Fibroblast of skin of abdomen (primary cell): ENCODE measurements around the gene IL21.

Experiments used
- DNase-seq: peaks from one replicate; pipeline ENCODE4 v3.0.0-alpha.2; 2013

IL21 gene

DNA sequence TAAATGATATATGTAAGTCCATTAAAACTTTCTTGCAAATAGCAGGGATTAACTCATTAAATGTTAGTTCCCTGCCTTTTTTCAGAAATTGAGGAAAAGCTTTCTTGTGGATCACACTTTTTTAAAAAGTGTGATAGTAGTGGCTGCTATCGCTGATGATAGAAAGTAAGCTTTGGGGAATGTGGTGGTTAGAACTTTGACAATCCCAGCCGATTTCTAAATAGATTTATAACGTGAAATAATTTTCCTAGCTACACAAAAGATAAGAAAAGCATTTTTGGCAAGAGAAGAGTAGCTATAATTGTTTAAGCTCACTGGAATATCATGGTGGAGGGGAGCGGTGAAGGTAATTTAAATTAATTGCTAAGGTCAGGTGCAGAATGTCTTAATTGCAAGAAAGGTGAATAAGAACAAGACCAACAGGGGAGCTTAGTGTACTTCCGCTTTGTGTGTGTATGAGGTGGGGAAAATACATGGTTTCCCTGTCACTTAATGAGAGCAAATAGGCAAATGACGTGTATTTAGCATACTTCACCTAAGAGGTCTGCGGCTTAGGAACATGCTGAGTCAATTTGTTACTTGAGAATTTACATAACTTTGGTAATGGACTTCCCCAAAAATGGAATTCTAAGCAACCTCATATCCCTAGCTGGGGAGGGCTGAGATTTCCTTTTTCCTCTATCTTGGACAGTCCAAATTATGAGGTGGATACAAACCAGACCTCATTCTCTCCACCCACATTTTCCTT, 11.7 kb upstream of the IL21 start:
- DNase-seq: peak; percentile 38

DNA sequence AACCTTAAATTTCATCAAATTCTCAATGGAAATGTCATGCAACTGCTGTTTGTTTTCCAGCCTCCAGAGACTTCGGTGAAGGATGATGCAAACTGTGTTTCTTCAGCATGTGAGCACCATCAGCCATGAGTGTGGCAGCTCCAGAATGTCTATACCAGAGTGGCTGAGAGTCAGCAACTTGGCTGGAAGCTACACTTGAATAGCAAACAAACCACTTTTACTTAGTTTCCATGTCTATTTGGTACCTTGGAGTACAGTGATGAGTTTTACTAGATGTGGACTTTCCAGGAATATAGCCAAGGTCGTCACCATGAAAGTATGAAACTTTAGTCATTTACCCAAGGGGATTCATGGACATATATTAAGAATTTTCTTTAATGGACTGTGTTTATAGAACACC, 4.3 kb upstream of the IL21 start:
- DNase-seq: no peak

DNA sequence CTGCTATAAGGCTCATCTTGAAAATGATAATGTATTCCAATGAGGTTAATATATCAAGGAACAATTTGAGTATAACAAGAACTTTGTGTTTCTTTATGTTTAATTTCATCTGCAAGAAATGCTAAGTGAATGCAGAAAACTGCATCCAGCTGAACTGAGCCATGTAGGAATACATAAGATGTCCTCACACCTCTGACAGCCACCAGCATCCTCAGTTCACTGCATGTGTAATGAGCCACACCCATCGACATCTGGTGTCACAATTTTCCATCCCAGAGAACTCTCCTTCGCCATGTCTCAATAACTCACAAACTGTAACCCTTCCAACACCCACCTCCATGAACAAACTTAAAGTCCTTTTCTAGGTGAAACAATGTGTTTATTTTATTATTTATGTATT, 3.3 kb upstream of the IL21 start:
- no peak for DNase-seq

DNA sequence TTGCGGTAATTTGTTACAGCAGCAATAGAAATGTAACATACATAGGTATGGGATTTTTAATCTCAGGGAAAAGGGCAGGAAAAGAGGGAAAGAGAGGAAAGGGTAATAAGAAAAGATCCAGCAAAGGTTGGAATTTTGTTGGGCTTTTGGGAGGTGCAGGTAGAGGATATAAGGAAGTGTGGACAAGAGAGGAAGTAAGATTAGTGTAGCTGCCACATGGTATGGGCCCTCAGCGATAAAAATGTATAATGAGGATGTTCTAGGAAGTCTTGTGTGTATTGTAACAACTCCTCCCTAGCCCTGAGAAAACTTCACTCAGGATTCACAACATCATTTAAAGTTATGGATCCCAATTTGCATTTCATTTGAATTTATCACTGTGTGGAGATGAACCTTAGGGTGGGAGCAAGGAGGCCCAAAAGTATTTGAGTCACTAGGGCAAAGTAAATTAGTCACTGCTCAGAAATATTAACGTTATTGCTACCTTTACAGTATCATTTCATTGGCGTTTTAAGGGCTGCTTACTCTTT, 2.8 kb upstream of the IL21 start:
- no peak for DNase-seq

DNA sequence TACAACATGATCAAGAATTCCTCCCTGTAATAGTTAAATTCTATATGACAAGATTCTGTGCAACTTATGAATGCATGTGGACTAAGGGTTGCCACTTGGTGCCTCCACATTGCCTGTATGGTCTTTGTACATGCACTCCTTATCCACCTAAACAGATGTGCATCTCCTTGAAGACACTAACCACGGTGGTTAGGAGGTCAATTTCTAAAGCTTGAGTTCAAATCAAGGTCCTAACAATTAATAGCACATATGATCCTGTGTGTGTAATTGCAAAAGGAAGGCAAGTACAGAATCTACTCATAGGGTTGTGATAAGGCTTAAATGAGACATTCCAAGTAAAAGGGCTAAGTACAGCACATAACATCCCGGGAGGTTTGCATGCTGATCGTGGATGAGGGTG, 1.5 kb upstream of the IL21 start:
- DNase-seq: no peak

- no peak for DNase-seq
These were observed 1.3 kb downstream of the IL21 start for GRCh38 chr4:122619611-122620010.

DNA sequence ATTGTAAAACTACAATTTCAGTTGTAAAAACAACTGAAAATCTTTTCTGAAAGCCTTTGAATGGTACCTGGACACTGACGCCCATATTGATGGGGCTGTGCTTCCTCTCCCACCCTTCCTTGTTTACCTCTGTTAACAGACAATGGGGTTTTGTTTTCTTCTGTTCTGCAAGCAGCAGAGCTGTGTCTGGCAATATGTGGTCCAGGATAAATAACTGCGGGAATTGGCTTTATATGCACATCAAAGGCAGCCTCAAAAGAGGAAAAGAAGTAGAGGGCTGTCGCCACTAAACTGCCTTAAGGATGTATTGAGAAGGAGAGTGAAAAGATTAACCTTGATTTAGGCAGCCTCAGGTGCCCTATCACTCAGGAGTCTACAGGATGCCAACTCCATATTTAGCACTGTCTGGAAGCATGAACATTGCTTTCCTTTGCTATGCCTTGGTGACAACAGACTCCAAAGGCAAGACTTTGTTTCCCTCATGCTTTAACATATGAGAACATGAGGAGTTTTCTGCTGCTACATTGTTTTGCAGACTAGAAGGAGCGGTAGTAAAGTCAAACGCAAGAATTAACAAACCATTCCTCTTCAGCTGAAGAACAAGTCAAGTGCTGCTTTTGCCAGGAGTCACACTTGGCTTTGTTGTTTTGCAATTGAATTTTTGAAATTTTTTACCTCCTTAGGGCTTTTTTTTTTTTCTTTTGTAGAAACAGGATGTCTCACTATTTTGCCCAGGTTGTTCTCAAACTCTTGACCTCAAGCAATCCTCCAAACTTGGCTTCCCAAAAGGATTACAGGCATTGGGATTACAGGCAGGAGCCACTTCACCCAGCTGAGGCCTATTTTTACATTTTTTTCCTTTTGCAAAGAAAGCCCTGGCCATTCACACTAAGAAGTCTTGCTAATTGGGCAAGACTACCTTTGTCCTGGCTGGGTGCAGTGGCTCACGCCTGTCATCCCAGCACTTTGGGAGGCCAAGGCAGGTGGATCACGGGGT, 3.0 kb downstream of the IL21 start:
- DNase-seq: peak; percentile 2

DNA sequence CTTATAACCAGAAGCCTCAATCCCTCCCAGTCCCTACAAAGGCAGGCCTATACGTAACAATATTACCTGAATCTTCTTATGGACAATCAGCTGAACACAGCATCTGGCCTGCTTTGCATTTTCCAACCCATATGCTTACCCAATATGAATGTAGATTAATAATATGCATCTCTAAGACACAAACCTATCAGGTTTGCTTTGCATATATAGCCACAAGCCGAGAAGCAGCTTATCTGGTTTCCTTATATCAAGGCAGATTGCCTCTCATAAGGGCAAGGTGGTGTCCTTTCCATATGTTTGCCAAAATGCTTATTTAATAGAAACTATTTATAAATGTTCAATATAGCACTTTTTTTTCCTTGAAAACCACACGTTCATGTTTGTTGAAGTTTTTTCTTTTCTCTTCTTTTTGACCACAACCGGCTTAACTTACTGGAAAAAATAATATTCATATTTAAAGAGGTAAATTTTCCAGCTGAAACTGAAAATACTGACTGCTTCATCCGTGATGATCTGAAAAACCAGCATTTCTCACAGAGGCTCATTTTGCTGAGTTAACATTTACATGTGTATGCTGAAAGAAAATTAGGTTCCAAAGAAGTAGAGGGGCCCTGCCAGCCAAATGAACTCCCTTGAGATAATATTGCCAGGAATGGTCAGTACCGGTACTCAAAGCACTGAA, 3.8 kb downstream of the IL21 start:
- DNase-seq: no peak

- DNase-seq: no peak
These were observed 6.2 kb downstream of the IL21 start for GRCh38 chr4:122614621-122615020.

- DNase-seq: no peak
These were observed 8.3 kb downstream of the IL21 start for GRCh38 chr4:122612540-122612939.

DNA sequence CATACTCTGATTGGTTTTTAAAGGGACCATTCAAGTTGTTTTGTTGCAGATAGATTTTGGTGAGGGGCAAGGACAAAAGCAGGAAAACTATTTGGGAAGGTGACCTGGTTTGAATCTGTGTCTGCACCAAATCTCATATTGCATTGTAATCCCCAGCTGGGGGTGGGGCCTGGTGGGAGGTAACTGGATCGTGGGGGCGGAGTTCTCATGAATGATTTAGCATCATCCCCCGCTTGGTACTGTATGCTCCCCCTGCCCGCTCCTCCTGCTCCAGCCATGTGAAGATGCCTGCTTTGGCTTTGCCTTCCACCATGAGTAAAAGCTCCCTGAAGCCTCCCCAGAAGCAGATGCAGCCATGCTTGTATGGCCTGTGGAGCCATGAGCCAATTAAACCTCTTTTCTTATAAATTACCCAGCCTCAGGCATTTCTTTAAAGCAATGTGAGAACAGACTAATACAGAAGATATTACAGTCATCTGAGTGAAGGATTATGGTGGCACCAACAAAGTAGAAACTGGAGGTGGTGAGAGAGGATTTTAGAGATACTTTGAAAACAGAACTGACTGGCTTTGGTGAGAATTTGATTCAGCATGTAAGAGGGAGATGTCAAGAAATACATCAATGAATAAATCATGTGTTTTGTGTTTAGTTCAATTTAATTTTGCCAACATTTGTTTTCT, 14.4 kb downstream of the IL21 start:
- no peak for DNase-seq

GRCh38 chr4:122604146-122604545, 16.7 kb downstream of the IL21 start:
- DNase-seq: no peak

DNA sequence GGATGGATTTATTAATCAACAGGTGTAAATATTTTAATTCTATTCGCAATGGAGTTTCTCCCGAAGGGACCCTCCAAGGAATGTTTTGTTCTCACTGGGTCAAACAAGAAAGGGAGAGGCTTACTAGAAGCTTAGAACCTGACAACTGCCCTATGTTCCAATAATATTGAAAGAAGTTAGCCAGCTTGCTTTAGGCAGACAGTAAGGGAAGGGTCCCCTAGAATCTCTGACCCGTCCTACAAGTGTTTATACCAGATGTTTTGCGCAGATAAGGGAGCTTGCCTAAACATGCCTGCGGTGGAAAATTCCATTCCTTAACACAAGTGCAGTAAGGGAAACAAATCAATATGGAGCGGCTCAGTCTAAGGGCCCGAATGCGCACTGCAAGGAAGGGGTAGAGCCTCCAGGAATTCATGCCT, 17.7 kb downstream of the IL21 start:
- no peak for DNase-seq

DNA sequence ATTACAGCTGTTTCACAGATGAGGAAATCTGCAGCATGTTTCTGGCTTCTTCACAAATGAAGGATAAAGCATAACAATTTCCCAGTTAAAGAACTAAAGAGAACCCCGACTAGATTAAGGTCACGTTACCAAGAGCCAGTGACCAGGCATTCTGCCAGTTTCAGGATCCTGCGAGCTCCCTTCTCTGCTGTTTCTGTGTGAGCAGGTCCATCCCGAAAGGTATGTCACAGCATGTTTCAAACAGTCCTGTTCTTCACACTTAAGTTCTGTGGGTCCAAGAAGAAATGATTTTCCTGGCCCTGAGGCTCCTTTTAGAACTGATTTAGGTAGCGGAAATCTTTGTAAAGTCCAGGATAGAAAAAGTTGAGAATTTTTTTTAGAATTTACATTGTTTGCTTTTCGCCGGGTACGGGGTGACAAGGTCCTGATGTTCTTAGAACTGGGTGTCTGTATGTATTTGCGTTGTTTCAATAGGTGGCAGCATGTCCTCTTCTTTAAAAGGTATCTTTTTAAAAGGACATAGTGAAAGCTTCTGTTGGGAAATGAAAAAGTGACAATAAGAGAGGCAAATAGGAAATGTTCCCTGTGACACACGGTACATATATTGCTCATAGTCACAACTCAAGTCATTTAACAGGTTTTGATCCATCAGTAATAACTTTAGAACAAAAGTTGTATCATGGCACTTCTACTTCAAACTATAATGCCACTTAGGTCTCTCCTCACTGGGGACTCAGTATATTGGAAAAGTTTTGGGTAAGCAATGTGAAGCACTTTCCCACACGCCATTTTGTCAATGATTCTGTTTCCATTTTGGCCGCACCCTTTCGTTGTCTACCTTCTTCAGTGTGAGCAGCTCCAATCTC, 18.4 kb downstream of the IL21 start:
- peak; percentile 52 for DNase-seq

- peak; percentile 43 for DNase-seq
These were observed 29.7 kb downstream of the IL21 start for GRCh38 chr4:122591196-122591595.

DNA sequence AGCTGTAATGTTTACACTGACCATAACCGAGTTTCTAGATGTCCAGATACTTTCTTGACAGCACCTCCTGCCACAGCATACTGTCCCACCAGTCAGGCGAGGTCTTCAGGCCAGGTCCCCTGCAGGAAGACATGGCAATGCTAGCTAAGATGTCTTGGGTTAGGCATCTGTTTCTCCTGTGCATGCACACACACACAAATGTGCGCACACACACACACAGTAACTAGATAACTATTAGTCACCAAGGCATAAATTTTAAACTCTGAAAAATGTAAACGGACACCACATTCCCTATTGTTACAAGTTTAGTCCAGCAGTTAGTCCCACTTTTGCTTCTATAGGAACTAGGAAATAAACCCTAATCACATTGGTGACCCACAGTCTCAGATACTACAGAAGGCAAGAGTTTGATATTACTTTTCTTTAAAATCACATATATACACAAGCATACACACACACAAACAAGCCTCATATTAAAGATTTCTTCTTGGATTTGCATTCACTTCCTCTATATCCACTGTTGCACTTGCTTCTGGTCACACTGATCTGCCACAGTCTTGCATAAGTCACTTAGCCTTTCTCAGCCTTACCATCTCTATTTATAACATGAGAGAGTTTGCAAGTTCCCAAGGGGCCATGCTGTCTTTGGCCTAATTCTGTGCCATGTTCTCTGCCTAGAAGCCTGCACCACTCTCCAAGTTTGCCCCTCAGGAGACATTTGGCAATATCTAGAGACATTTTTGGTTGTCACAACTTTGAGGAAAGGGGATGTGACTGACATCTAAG, 32.2 kb downstream of the IL21 start:
- DNase-seq: peak; percentile 83

- DNase-seq: peak; percentile 83
These were observed 36.3 kb downstream of the IL21 start for GRCh38 chr4:122584519-122584918.

- peak; percentile 29 for DNase-seq
These were observed 37.0 kb downstream of the IL21 start for GRCh38 chr4:122583906-122584305.

DNA sequence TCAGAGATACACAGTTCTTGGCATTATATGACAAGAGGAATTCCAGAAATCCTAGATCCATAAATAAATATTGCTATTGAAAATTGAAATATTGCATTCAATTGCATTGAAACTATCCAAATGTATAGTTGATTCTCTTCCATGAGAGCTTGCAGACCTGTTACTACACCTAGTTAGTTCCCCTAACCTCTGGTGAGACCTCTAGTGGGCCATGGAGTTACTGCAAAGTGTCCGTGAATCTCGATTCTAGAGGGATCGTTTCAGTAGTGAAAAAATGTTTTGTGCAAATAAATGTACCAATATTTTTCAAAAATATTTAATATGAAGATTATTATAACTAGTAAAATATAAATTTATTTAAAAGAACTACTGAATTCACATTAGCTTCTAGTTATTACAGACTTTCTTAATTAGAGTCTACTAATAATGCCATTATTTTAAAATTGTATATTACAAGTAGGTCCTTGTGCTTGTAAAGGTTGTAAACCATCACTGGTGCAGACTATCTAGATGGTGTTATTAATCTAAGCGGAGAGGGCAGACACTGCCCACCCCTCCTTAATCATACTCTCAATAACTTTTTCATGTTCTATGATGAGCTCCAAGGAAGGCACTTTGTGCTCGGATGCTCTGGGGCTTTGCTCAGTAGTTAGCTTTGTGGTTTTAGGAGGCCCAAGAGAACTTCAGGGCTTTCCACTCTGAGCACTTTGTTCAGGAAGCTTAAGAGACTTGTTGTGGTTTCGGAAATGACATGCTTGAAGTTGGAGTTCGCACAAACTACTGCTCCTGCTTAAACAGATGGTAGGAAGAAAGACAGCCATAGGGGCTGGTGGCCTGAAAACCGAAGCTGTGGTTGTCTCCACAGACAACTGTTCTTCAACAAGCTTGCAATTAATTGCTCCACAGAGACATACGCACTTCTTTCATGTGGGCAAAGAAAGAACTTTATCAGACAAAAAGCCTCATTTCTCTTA, 42.8 kb downstream of the IL21 start:
- peak; percentile 75 for DNase-seq
